Testis (tissue), 2 donors: ENCODE measurements around the gene SPG7.

ENCODE experiments used
- CTCF ChIP-seq, 3 experiments: fragments of 450-650 bp in 2 of 3; fragments of 200-600 bp in 1 of 3; sonication (generic) in 1 of 3; IDR thresholded peaks; one replicate each; pipeline ENCODE4 v1.5.1; 2016 to 2019; ENCODE audit warnings: antibody characterized with exemption in 3 of 3, mild to moderate bottlenecking in 2 of 3, moderate library complexity in 1 of 3
- POLR2A ChIP-seq: fragments of 450-650 bp; IDR thresholded peaks from one replicate; pipeline ENCODE4 v1.6.1; 2017; ENCODE audit warnings: antibody characterized with exemption, mild to moderate bottlenecking, moderate library complexity

GRCh38 chr16:89505204-89506112, 2.7 kb upstream of the SPG7 start:
- no peak for TF ChIP-seq CTCF (IDR thresholded peaks at IDR 0.05)
- TF ChIP-seq POLR2A, result no peak
